ENCODE measurements around the gene EFCAB10. TPM values are rescaled to one million over a fixed set of nuclear protein-coding genes. Genes with fewer than 3 reads are reported as not detected.
"Not testable (repeated sequence)": the region's sequence is repeated elsewhere in the genome, so short reads cannot be mapped to it uniquely, and the experiment has no call there.

EFCAB10 gene
- total RNA-seq, 4 donors from 2014 or later = not detected

GRCh38 chr7:105521027-105521716, 60.1 kb downstream of the EFCAB10 start:
- peaks cover 14 to 24% (median 18%) of the 10 kb centered on the region in 4 donors for H3K4me1 ChIP-seq
- DNase-seq (ENCODE audit: extremely low spot score) = no peak
- WGBS = 8% methylated on average over 24 of the region's 25 CpGs
- intact Hi-C loops (cut with DNase I) = no loop called here
- peak overlapping the region; percentile 88 to 95 (median 92) for H3K27ac ChIP-seq (replicated peaks in 1 of 4)
- no peaks in the 10 kb centered on the region for H3K9me3 ChIP-seq
- TF ChIP-seq EP300 (IDR thresholded peaks at IDR 0.05) (no peak), POLR2AphosphoS5 (IDR thresholded peaks at IDR 0.05) (no peak), POLR2A (IDR thresholded peaks at IDR 0.05; ENCODE audit: low read depth) (no peak)
- TF ChIP-seq, protein P1, sequence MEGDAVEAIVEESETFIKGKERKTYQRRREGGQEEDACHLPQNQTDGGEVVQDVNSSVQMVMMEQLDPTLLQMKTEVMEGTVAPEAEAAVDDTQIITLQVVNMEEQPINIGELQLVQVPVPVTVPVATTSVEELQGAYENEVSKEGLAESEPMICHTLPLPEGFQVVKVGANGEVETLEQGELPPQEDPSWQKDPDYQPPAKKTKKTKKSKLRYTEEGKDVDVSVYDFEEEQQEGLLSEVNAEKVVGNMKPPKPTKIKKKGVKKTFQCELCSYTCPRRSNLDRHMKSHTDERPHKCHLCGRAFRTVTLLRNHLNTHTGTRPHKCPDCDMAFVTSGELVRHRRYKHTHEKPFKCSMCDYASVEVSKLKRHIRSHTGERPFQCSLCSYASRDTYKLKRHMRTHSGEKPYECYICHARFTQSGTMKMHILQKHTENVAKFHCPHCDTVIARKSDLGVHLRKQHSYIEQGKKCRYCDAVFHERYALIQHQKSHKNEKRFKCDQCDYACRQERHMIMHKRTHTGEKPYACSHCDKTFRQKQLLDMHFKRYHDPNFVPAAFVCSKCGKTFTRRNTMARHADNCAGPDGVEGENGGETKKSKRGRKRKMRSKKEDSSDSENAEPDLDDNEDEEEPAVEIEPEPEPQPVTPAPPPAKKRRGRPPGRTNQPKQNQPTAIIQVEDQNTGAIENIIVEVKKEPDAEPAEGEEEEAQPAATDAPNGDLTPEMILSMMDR (IDR thresholded peaks at IDR 0.05) = no peak
- no peaks in the 10 kb centered on the region for H3K27me3 ChIP-seq
- no peaks in the 10 kb centered on the region for H3K36me3 ChIP-seq
- peak overlapping the region; percentile 78 to 94 (median 78) for H3K4me3 ChIP-seq

DNA sequence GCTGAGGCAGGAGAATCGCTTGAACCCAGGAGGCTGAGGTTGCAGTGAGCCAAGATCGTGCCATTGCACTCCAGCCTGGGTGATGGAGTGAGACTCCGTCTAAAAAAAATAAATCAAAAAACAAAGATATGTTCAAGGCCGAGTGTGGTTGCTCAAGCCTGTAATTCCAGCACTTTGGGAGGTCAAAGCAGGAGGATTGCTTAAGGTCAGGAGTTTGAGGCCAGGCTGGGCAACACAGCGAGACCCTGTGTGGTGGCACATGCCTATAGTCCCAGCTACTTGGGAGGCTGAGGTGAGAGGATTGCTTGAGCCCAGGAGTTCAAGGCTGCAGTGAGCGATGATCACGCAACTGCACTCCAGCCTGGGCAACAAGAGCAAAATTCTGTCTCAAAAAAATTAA, 60.7 kb downstream of the EFCAB10 start:
- Histone ChIP-seq H3K4me1 (peaks cover 14 to 24% (median 18%) of the 10 kb centered on the region in 4 donors), H3K4me3 (peak overlapping the region in 2 of 4 donors; percentile 78 to 94), H3K27ac (replicated peaks in 1 of 4) (peak overlapping the region; percentile 88 to 95 (median 92))
- intact Hi-C loops (cut with DNase I); H3K36me3 ChIP-seq; DNase-seq (ENCODE audit: extremely low spot score); H3K27me3 ChIP-seq; H3K9me3 ChIP-seq: not testable (repeated sequence)
- WGBS = 91% methylated on average over 7 of the region's 7 CpGs

GRCh38 chr7:105519353-105519752, 61.9 kb downstream of the EFCAB10 start:
- DNase-seq (ENCODE audit: extremely low spot score) = no peak
- no peak overlapping the region for H3K4me3 ChIP-seq
- H3K36me3 ChIP-seq = no peaks in the 10 kb centered on the region
- no peaks in the 10 kb centered on the region for H3K9me3 ChIP-seq
- intact Hi-C loops (cut with DNase I) = no loop called here
- peaks cover 14 to 24% (median 18%) of the 10 kb centered on the region in 4 donors for H3K4me1 ChIP-seq
- 90% methylated on average over 5 of the region's 6 CpGs for whole genome bisulfite sequencing
- H3K27ac ChIP-seq (replicated peaks in 1 of 4) = no peak overlapping the region
- TF ChIP-seq POLR2AphosphoS5 (IDR thresholded peaks at IDR 0.05) (no peak), POLR2A (IDR thresholded peaks at IDR 0.05; ENCODE audit: low read depth) (no peak), EP300 (IDR thresholded peaks at IDR 0.05) (no peak)
- TF ChIP-seq, protein P1 (IDR thresholded peaks at IDR 0.05) = no peak
- H3K27me3 ChIP-seq = no peaks in the 10 kb centered on the region

DNA sequence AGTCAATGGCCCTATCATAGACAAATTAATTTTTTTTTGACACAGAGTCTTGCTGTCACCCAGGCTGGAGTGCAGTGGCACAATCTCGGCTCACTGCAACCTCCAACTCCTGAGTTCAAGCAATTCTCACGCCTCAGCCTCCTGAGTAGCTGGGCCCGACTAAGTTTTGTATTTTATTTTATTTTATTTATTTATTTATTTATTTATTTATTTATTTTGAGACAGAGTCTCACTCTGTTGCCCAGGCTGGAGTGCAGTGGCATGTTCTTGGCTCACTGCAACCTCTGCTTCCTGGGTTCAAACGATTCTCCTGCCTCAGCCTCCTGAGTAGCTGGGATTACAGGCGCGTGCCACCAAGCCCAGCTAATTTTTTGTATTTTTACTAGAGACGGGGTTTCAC, 65.7 kb downstream of the EFCAB10 start:
- H3K4me3 ChIP-seq; H3K27ac ChIP-seq (replicated peaks in 1 of 4); H3K36me3 ChIP-seq; H3K9me3 ChIP-seq; intact Hi-C loops (cut with DNase I); H3K4me1 ChIP-seq; DNase-seq (ENCODE audit: extremely low spot score); H3K27me3 ChIP-seq: not testable (repeated sequence)
- WGBS = 94% methylated on average over 7 of the region's 7 CpGs

Other genes with a start within 250 kb of the EFCAB10 start
- 10 to 100 TPM; 33.0 to 47.4 (median 42.8) TPM for gene SRPK2, start 192.6 kb downstream of the EFCAB10 start, total RNA-seq
- 10 to 100 TPM in 3 of 4 donors, 1 to 10 TPM in 1; 7.1 to 22.9 (median 12.7) TPM for gene PUS7, start 59.2 kb downstream of the EFCAB10 start, total RNA-seq
- 10 to 100 TPM in 2 of 4 donors, 1 to 10 TPM in 2; 9.1 to 11.5 (median 9.8) TPM for gene RINT1, start 49.3 kb downstream of the EFCAB10 start, total RNA-seq